ES-I3 (cell line): ENCODE data around the gene EOMES.

Experiments
- H3K36me3 ChIP-seq: 2 replicates; pipeline ENCODE4 v1.6.1; 2013; ENCODE audit warnings: mild to moderate bottlenecking, low read length, control low read depth, moderate library complexity; ENCODE audit not compliant: insufficient read depth
- H3K4me1 ChIP-seq: 2 replicates; pipeline ENCODE4 v1.6.1; 2013; ENCODE audit warnings: mild to moderate bottlenecking, control low read depth, low read length; ENCODE audit not compliant: insufficient read depth
- H3K9ac ChIP-seq: 2 replicates; pipeline ENCODE4 v1.6.1; 2013; ENCODE audit warnings: low read depth, mild to moderate bottlenecking, low read length, moderate library complexity
- H3K9me3 ChIP-seq: 2 replicates; pipeline ENCODE4 v1.6.1; 2013; ENCODE audit warnings: mild to moderate bottlenecking, low read length, moderate library complexity; ENCODE audit not compliant: control insufficient read depth, insufficient read depth

The EOMES gene

GRCh38 chr3:27728195-27729087 lies 6.3 kb upstream of the EOMES start:
- peaks cover 16% of the 10 kb centered on the region for H3K4me1 ChIP-seq
- H3K36me3 ChIP-seq, result no peaks in the 10 kb centered on the region
- no peaks in the 10 kb centered on the region for H3K9me3 ChIP-seq
- peak overlapping the region; percentile 32; the same call in 1 of the 2 replicates for H3K9ac ChIP-seq

- no peaks in the 10 kb centered on the region for H3K9me3 ChIP-seq
- no peak overlapping the region for H3K9ac ChIP-seq
- H3K4me1 ChIP-seq, result peaks cover 16% of the 10 kb centered on the region
- no peaks in the 10 kb centered on the region for H3K36me3 ChIP-seq
Measured at GRCh38 chr3:27726240-27726639, 4.1 kb upstream of the EOMES start.

- Histone ChIP-seq H3K9ac (no peak overlapping the region), H3K4me1 (peaks cover 16% of the 10 kb centered on the region), H3K36me3 (no peaks in the 10 kb centered on the region), H3K9me3 (no peaks in the 10 kb centered on the region)
Measured at GRCh38 chr3:27724459-27725197, 2.5 kb upstream of the EOMES start.

GRCh38 chr3:27723815-27724458 lies 1.8 kb upstream of the EOMES start:
- peak overlapping the region; percentile 69; the same call in 1 of the 2 replicates for H3K9ac ChIP-seq
- H3K36me3 ChIP-seq, result no peaks in the 10 kb centered on the region
- H3K9me3 ChIP-seq, result no peaks in the 10 kb centered on the region
- peaks cover 16% of the 10 kb centered on the region for H3K4me1 ChIP-seq

- no peaks in the 10 kb centered on the region for H3K9me3 ChIP-seq
- peak overlapping the region; percentile 69; the same call in 1 of the 2 replicates for H3K9ac ChIP-seq
- no peaks in the 10 kb centered on the region for H3K36me3 ChIP-seq
- H3K4me1 ChIP-seq, result peaks cover 16% of the 10 kb centered on the region
Measured at GRCh38 chr3:27723456-27723814, 1.3 kb upstream of the EOMES start.

- Histone ChIP-seq H3K36me3 (no peaks in the 10 kb centered on the region), H3K9ac (peak overlapping the region; percentile 69; the same call in 1 of the 2 replicates), H3K4me1 (peaks cover 15% of the 10 kb centered on the region), H3K9me3 (no peaks in the 10 kb centered on the region)
Measured at GRCh38 chr3:27723001-27723445, 900 bp upstream of the EOMES start.

- Histone ChIP-seq H3K9ac (peak overlapping the region; percentile 69; the same call in 1 of the 2 replicates), H3K36me3 (no peaks in the 10 kb centered on the region; the same call in 1 of the 2 replicates), H3K9me3 (no peaks in the 10 kb centered on the region), H3K4me1 (peaks cover 9% of the 10 kb centered on the region)
Measured at GRCh38 chr3:27720899-27721716, 1.0 kb downstream of the EOMES start.

GRCh38 chr3:27719314-27720003 lies 2.7 kb downstream of the EOMES start:
- H3K9ac ChIP-seq, result no peak overlapping the region
- H3K36me3 ChIP-seq, result no peaks in the 10 kb centered on the region; the same call in 1 of the 2 replicates
- H3K9me3 ChIP-seq, result no peaks in the 10 kb centered on the region
- peaks cover 13% of the 10 kb centered on the region for H3K4me1 ChIP-seq

GRCh38 chr3:27718459-27718858 lies 3.7 kb downstream of the EOMES start:
- Histone ChIP-seq H3K4me1 (peaks cover 10% of the 10 kb centered on the region), H3K36me3 (no peaks in the 10 kb centered on the region; the same call in 1 of the 2 replicates), H3K9ac (no peak overlapping the region), H3K9me3 (no peaks in the 10 kb centered on the region)

- peaks cover 12% of the 10 kb centered on the region for H3K4me1 ChIP-seq
- no peak overlapping the region for H3K9ac ChIP-seq
- no peaks in the 10 kb centered on the region for H3K9me3 ChIP-seq
- H3K36me3 ChIP-seq, result no peaks in the 10 kb centered on the region; the same call in 1 of the 2 replicates
Measured at GRCh38 chr3:27717200-27717852, 4.8 kb downstream of the EOMES start.

- H3K9ac ChIP-seq, result no peak overlapping the region
- peaks cover 12% of the 10 kb centered on the region for H3K4me1 ChIP-seq
- peaks cover 4% of the 10 kb centered on the region; the same call in 1 of the 2 replicates for H3K9me3 ChIP-seq
- no peaks in the 10 kb centered on the region; the same call in 1 of the 2 replicates for H3K36me3 ChIP-seq
Measured at GRCh38 chr3:27716309-27716708, 5.8 kb downstream of the EOMES start.

- Histone ChIP-seq H3K9ac (no peak overlapping the region), H3K36me3 (no peaks in the 10 kb centered on the region; the same call in 1 of the 2 replicates), H3K9me3 (peaks cover 4% of the 10 kb centered on the region; the same call in 1 of the 2 replicates), H3K4me1 (peaks cover 12% of the 10 kb centered on the region)
Measured at GRCh38 chr3:27715863-27716262, 6.3 kb downstream of the EOMES start.

GRCh38 chr3:27715454-27715806 lies 6.7 kb downstream of the EOMES start:
- Histone ChIP-seq H3K9ac (peak overlapping the region; percentile 58; the same call in 1 of the 2 replicates), H3K9me3 (peaks cover 4% of the 10 kb centered on the region; the same call in 1 of the 2 replicates), H3K36me3 (no peaks in the 10 kb centered on the region; the same call in 1 of the 2 replicates), H3K4me1 (peaks cover 12% of the 10 kb centered on the region)
